ENCODE measurements around the gene GNG7. TPM values are rescaled to one million over a fixed set of nuclear protein-coding genes. Genes with fewer than 3 reads are reported as not detected.

GNG7 gene
- total RNA-seq, 1 experiment from 2014 or later: 0.87 TPM

DNA sequence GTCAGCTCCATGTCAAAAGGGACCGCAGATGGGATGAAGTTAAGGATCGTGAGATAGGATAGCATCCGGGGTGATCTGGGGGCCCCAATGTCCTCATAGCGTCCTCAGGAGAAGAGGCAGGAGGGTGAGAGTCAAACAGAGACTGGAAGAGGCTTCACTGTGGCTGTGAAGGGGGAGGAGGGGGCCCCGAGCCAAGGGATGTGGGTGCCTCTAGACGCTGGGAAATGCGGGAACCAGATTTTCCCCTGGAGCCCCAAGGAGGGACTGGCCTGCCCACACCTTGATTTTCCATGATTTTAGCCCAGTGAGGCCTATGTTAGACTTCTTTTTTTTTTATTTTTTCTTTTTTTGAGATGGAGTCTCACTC is 61.2 kb downstream of the GNG7 start:
- CTCF ChIA-PET: interaction anchor here (0.6 kb wide), 1 partner anchor 35 kb away, joined by 5 read pairs; no protein-coding TSS in a partner anchor
- no peak for TF ChIP-seq CTCF (IDR thresholded peaks at IDR 0.05; ENCODE audit: unreplicated experiment)
- no peak for DNase-seq
- peaks cover 66% of the 10 kb centered on the region for H3K27me3 Mint-ChIP-seq (ENCODE audit: unreplicated experiment)
- no TSS peak for BruUV-seq (replicated peaks)
- no peaks in the 10 kb centered on the region for H3K4me1 Mint-ChIP-seq (ENCODE audit: low read depth, unreplicated experiment)
- no peaks in the 10 kb centered on the region for H3K36me3 Mint-ChIP-seq (ENCODE audit: insufficient read depth, unreplicated experiment)
- H3K4me3 Mint-ChIP-seq (ENCODE audit: low read depth, unreplicated experiment): no peak overlapping the region
- H3K9me3 Mint-ChIP-seq (ENCODE audit: low read depth, unreplicated experiment): no peaks in the 10 kb centered on the region
- intact Hi-C loops (cut with micrococcal nuclease; ENCODE audit: unreplicated experiment): no loop called here
- no peak overlapping the region for H3K27ac Mint-ChIP-seq (ENCODE audit: unreplicated experiment)

GRCh38 chr19:2640563-2641331 is 61.7 kb downstream of the GNG7 start:
- H3K27ac Mint-ChIP-seq (ENCODE audit: unreplicated experiment): no peak overlapping the region
- CTCF ChIA-PET: no interaction called here
- H3K4me1 Mint-ChIP-seq (ENCODE audit: low read depth, unreplicated experiment): no peaks in the 10 kb centered on the region
- no TSS peak for BruUV-seq (replicated peaks)
- H3K4me3 Mint-ChIP-seq (ENCODE audit: low read depth, unreplicated experiment): no peak overlapping the region
- no peak for DNase-seq
- no peaks in the 10 kb centered on the region for H3K36me3 Mint-ChIP-seq (ENCODE audit: insufficient read depth, unreplicated experiment)
- H3K9me3 Mint-ChIP-seq (ENCODE audit: low read depth, unreplicated experiment): no peaks in the 10 kb centered on the region
- TF ChIP-seq CTCF (IDR thresholded peaks at IDR 0.05; ENCODE audit: unreplicated experiment): no peak
- intact Hi-C loops (cut with micrococcal nuclease; ENCODE audit: unreplicated experiment): no loop called here
- H3K27me3 Mint-ChIP-seq (ENCODE audit: unreplicated experiment): peaks cover 61% of the 10 kb centered on the region

DNA sequence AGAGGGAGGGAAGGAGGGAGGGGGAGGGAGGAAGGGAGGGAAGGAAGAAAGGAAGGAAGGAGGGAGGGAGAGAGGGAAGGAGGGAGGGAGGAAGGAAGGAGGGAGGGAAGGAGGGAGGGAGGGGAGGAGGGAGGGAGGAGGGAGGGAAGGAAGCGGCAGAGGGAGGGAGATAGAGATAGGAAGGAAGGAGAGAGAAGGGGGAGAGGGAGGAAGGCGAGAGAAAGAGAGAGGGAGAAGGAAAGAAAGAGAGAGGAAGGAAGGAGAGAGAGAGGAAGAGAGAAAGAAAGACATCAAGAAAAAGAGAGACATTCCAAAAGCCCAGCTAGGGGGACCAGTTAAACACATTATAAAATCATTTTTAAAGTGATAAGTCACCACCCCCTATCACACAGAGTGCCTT is 62.5 kb downstream of the GNG7 start:
- CTCF ChIA-PET: no interaction called here
- no peak for DNase-seq

DNA sequence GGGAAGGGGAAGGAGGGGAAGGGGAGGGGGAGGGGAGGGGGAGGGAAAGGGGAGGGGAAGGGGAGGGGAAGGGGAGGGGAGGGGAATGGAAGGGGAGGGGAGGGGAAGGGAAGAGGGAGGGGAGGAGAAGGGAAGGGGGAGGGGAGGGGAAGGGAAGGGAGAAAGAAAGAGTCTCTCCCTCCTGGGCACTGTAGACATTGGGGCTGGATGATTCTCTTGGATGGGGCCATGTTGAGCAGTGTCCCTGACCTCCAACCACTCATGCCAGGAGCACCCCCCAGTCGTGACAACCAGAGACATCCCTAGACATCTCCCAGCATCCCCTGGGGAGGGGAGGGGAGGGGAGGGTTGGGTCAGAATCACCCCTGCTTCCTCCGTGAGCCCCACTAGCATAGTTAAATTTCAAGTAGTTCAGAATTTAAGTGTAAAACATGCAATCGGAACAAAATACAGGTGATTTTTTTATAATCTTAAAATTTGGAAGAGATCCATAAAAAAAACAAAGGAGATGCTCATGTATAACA is 64.0 kb downstream of the GNG7 start:
- CTCF ChIA-PET: interaction anchor here (0.7 kb wide), 1 partner anchor 647 kb away, joined by 3 read pairs; no protein-coding TSS in a partner anchor
- Mint-ChIP-seq H3K4me1 (ENCODE audit: low read depth, unreplicated experiment) (no peaks in the 10 kb centered on the region), H3K4me3 (ENCODE audit: low read depth, unreplicated experiment) (no peak overlapping the region), H3K27me3 (ENCODE audit: unreplicated experiment) (peaks cover 48% of the 10 kb centered on the region), H3K9me3 (ENCODE audit: low read depth, unreplicated experiment) (no peaks in the 10 kb centered on the region), H3K36me3 (ENCODE audit: insufficient read depth, unreplicated experiment) (no peaks in the 10 kb centered on the region), H3K27ac (ENCODE audit: unreplicated experiment) (no peak overlapping the region)
- intact Hi-C loops (cut with micrococcal nuclease; ENCODE audit: unreplicated experiment): no loop called here
- no TSS peak for BruUV-seq (replicated peaks)
- no peak for TF ChIP-seq CTCF (IDR thresholded peaks at IDR 0.05; ENCODE audit: unreplicated experiment)
- DNase-seq: no peak

More for the DNA sequence above, 62.5 kb downstream of the GNG7 start:
- Mint-ChIP-seq H3K27ac (ENCODE audit: unreplicated experiment) (no peak overlapping the region), H3K4me1 (ENCODE audit: low read depth, unreplicated experiment) (no peaks in the 10 kb centered on the region), H3K4me3 (ENCODE audit: low read depth, unreplicated experiment) (no peak overlapping the region), H3K36me3 (ENCODE audit: insufficient read depth, unreplicated experiment) (no peaks in the 10 kb centered on the region), H3K27me3 (ENCODE audit: unreplicated experiment) (peaks cover 53% of the 10 kb centered on the region), H3K9me3 (ENCODE audit: low read depth, unreplicated experiment) (no peaks in the 10 kb centered on the region)
- no peak for TF ChIP-seq CTCF (IDR thresholded peaks at IDR 0.05; ENCODE audit: unreplicated experiment)
- no TSS peak for BruUV-seq (replicated peaks)
- intact Hi-C loops (cut with micrococcal nuclease; ENCODE audit: unreplicated experiment): no loop called here

Measured in Calu3 (cell line).